Measurements from ENCODE around the gene P2RX7. TPM values are rescaled to one million over a fixed set of nuclear protein-coding genes. Genes with fewer than 3 reads are reported as not detected.

Gene P2RX7
- total RNA-seq, 1 experiment from 2014 or later, result 1.6 TPM

DNA sequence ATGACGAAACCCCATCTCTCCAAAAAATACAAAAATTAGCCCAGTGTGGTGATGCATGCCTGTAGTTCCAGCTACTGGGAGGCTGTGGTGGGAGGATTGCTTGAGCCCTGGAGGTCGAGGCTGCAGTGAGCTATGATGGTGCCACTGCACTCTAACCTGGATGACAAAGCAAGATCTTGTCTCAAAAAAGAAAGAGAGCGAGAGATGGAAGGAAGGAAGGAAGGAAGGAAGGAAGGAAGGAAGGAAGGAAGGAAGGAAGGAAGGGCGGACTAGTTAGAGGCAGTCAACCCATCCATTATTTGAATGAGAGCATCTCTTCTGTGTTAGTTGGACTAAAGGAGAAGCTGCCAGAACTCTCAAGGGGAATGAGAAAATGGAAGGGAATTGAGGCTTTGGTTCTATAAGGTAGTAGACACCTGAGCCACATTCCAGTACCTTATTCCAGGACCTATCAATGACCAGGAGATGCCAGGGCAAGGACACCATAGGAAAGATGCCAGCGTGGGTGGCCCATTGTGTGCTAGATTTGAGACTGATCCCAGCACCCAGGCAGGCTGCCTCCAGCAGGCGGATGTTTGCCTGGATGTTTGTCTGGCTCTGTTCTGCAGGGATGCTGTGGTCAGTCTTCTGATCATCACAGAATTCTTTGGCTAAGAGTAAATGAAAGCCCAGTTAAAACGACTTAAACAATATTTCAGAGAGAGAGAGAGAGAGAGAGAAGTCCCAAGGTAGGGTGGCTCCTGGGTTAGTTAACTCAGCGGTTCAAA lies 11.5 kb upstream of the P2RX7 start:
- ChIA-PET CTCF (no interaction called here), POLR2A (ENCODE audit: unreplicated experiment) (no interaction called here)
- no peak for DNase-seq

DNA sequence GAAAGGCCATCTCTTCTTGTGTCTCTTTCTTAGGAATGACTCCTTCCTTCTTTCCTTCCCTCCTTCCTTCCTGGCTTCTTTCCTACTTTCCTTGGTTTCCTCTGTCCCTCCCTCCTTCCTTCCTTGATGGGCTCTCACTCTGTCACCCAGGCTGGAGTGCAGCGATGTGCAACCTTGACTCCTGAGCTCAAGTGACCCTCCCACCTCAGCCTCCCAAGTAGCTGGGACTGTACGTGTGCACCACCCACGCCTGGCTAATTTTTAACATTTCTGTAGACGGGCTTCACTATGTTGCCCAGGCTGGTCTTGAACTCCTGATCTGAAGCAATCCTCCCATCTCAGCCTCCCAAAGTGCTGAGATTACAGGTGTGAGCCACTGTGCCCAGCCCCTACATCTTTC lies 10.9 kb upstream of the P2RX7 start:
- Histone ChIP-seq H3K4me1 (ENCODE audit: insufficient read depth, low read length) (peaks cover 18% of the 10 kb centered on the region), H3K9me3 (ENCODE audit: low read length) (no peaks in the 10 kb centered on the region), H3K4me3 (ENCODE audit: low read length) (no peak overlapping the region), H2AFZ (ENCODE audit: low read length) (no peak overlapping the region), H4K20me1 (ENCODE audit: low read length) (no peaks in the 10 kb centered on the region), H3F3A (ENCODE audit: low read length, unreplicated experiment) (no peaks in the 10 kb centered on the region), H3K27me3 (ENCODE audit: low read length) (no peaks in the 10 kb centered on the region), H3K4me2 (ENCODE audit: low read length) (no peak overlapping the region), H3K36me3 (ENCODE audit: low read depth, low read length) (no peaks in the 10 kb centered on the region), H3K27ac (ENCODE audit: low read length) (no peak overlapping the region), H3K9ac (ENCODE audit: low read length) (no peak overlapping the region), H3K9me2 (replicated peaks; ENCODE audit: low read length) (no peaks in the 10 kb centered on the region; the same call in 1 of the 2 replicates), H3K79me2 (ENCODE audit: low read length) (no peaks in the 10 kb centered on the region)
- no peak for TF ChIP-seq EZH2 (IDR thresholded peaks at IDR 0.05; ENCODE audit: low read length, unreplicated experiment)
- TF ChIP-seq, protein P1, sequence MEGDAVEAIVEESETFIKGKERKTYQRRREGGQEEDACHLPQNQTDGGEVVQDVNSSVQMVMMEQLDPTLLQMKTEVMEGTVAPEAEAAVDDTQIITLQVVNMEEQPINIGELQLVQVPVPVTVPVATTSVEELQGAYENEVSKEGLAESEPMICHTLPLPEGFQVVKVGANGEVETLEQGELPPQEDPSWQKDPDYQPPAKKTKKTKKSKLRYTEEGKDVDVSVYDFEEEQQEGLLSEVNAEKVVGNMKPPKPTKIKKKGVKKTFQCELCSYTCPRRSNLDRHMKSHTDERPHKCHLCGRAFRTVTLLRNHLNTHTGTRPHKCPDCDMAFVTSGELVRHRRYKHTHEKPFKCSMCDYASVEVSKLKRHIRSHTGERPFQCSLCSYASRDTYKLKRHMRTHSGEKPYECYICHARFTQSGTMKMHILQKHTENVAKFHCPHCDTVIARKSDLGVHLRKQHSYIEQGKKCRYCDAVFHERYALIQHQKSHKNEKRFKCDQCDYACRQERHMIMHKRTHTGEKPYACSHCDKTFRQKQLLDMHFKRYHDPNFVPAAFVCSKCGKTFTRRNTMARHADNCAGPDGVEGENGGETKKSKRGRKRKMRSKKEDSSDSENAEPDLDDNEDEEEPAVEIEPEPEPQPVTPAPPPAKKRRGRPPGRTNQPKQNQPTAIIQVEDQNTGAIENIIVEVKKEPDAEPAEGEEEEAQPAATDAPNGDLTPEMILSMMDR (conservative IDR thresholded peaks at IDR 0.05; ENCODE audit: low read depth, low read length), result no peak
- no peak for TF ChIP-seq EZH2phosphoT487 (IDR thresholded peaks at IDR 0.05; ENCODE audit: borderline replicate concordance, low read length)
- no TSS peak for BruUV-seq (replicated peaks)
- POLR2A ChIA-PET (ENCODE audit: unreplicated experiment), result no interaction called here
- CTCF ChIA-PET, result interaction anchor here (0.5 kb wide), 1 partner anchor 108 kb away, joined by 3 read pairs; no protein-coding TSS in a partner anchor
- no peak for ATAC-seq
- no peak for DNase-seq
- intact Hi-C loops (cut with micrococcal nuclease), result no loop called here

More for the DNA sequence above, 11.5 kb upstream of the P2RX7 start:
- no TSS peak for BruUV-seq (replicated peaks)
- Histone ChIP-seq H3K36me3 (ENCODE audit: low read depth, low read length) (no peaks in the 10 kb centered on the region), H3K4me2 (ENCODE audit: low read length) (no peak overlapping the region), H3K27ac (ENCODE audit: low read length) (no peak overlapping the region), H3K4me3 (ENCODE audit: low read length) (no peak overlapping the region), H3K9me3 (ENCODE audit: low read length) (no peaks in the 10 kb centered on the region), H2AFZ (ENCODE audit: low read length) (no peak overlapping the region), H3F3A (ENCODE audit: low read length, unreplicated experiment) (no peaks in the 10 kb centered on the region), H4K20me1 (ENCODE audit: low read length) (no peaks in the 10 kb centered on the region), H3K79me2 (ENCODE audit: low read length) (no peaks in the 10 kb centered on the region), H3K27me3 (ENCODE audit: low read length) (no peaks in the 10 kb centered on the region), H3K4me1 (ENCODE audit: insufficient read depth, low read length) (peaks cover 18% of the 10 kb centered on the region), H3K9ac (ENCODE audit: low read length) (no peak overlapping the region), H3K9me2 (replicated peaks; ENCODE audit: low read length) (no peaks in the 10 kb centered on the region; the same call in 1 of the 2 replicates)
- TF ChIP-seq EZH2 (IDR thresholded peaks at IDR 0.05; ENCODE audit: low read length, unreplicated experiment) (no peak), EZH2phosphoT487 (IDR thresholded peaks at IDR 0.05; ENCODE audit: borderline replicate concordance, low read length) (no peak)
- TF ChIP-seq, protein P1 (conservative IDR thresholded peaks at IDR 0.05; ENCODE audit: low read depth, low read length), result no peak
- intact Hi-C loops (cut with micrococcal nuclease), result no loop called here
- no peak for ATAC-seq

DNA sequence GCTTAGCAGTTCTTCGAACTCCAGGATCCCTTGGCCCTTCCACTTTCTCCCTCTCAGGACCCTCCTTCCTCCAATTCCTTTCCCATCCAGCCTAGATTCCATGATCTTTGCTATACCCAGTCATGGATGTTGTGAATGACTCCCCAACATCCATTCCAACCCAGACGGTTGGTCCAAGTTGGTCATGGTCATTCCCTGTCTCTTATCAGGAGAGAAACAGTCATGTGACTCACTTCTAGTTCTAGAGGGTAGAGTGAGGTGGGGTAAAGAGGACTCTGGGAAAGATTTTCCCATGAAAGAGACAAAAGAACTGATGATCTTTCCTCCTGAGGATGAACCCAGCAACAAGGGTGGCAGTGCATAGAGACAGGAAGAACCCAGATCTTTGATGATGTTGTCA lies 9.2 kb upstream of the P2RX7 start:
- DNase-seq (no peak), ATAC-seq (no peak)
- Histone ChIP-seq H3K4me2 (ENCODE audit: low read length) (no peak overlapping the region), H3K9me3 (ENCODE audit: low read length) (no peaks in the 10 kb centered on the region), H4K20me1 (ENCODE audit: low read length) (no peaks in the 10 kb centered on the region), H3K4me1 (ENCODE audit: insufficient read depth, low read length) (peaks cover 18% of the 10 kb centered on the region), H3K79me2 (ENCODE audit: low read length) (no peaks in the 10 kb centered on the region), H3K4me3 (ENCODE audit: low read length) (no peak overlapping the region), H3K9ac (ENCODE audit: low read length) (no peak overlapping the region), H3F3A (ENCODE audit: low read length, unreplicated experiment) (no peaks in the 10 kb centered on the region), H3K27me3 (ENCODE audit: low read length) (no peaks in the 10 kb centered on the region), H3K36me3 (ENCODE audit: low read depth, low read length) (no peaks in the 10 kb centered on the region), H3K27ac (ENCODE audit: low read length) (peak overlapping the region; percentile 77), H2AFZ (ENCODE audit: low read length) (no peak overlapping the region), H3K9me2 (replicated peaks; ENCODE audit: low read length) (no peaks in the 10 kb centered on the region; the same call in 1 of the 2 replicates)
- ChIA-PET CTCF (no interaction called here), POLR2A (ENCODE audit: unreplicated experiment) (no interaction called here)
- TF ChIP-seq EZH2phosphoT487 (IDR thresholded peaks at IDR 0.05; ENCODE audit: borderline replicate concordance, low read length) (no peak), EZH2 (IDR thresholded peaks at IDR 0.05; ENCODE audit: low read length, unreplicated experiment) (no peak)
- TF ChIP-seq, protein P1 (conservative IDR thresholded peaks at IDR 0.05; ENCODE audit: low read depth, low read length), result no peak
- intact Hi-C loops (cut with micrococcal nuclease), result no loop called here
- BruUV-seq (replicated peaks), result no TSS peak

All from PC-3 (cell line).